HFFc6 (cell line): Measurements from ENCODE around the gene B3GALNT1. TPM values are rescaled to one million over a fixed set of nuclear protein-coding genes. Genes with fewer than 3 reads are reported as not detected.

ENCODE experiments used
- DNase-seq: peaks from one replicate; pipeline ENCODE4 v3.0.0-alpha.2; 2018
- H3K27ac Mint-ChIP-seq: 2 replicates; pipeline ENCODE4 v1.8.0; 2020; ENCODE audit warnings: mild to moderate bottlenecking, mixed read lengths
- H3K27me3 Mint-ChIP-seq: 2 replicates; pipeline ENCODE4 v1.8.0; 2021; ENCODE audit warnings: mild to moderate bottlenecking, moderate library complexity, mixed read lengths; ENCODE audit not compliant: insufficient read depth
- H3K36me3 Mint-ChIP-seq: 2 replicates; pipeline ENCODE4 v1.8.0; 2021; ENCODE audit warnings: low read depth, mixed read lengths
- H3K4me1 Mint-ChIP-seq: 2 replicates; pipeline ENCODE4 v1.8.0; 2020; ENCODE audit warnings: low read depth, mixed read lengths
- H3K4me3 Mint-ChIP-seq: 2 replicates; pipeline ENCODE4 v1.8.0; 2020; ENCODE audit warnings: mild to moderate bottlenecking, moderate library complexity, mixed read lengths
- H3K9me3 Mint-ChIP-seq: 2 replicates; pipeline ENCODE4 v1.8.0; 2020; ENCODE audit warnings: mild to moderate bottlenecking, mixed read lengths
- long read RNA-seq: library from polyadenylated mRNA; unstranded; transcript quantifications from one replicate; pipeline ENCODE4 v2.0.0, GENCODE V29; 2019
- total RNA-seq, 6 experiments: library from RNA; stranded (reverse); fragmentation: NEBNext Ultra II Directional; extraction: Animal tissue kit (Norgen Biotek cat#: 25700); gene quantifications; 2 replicates in 1 of 6; 3 replicates in 5 of 6; pipeline ENCODE4 v1.2.3, GENCODE V29; 2021
- TF ChIP-seq, protein P1 (sequence below): fragments of 200-600 bp; sonication (generic); IDR thresholded peaks from 2 replicates; pipeline ENCODE4 v1.5.0; 2021; ENCODE audit warnings: antibody characterized with exemption, mild to moderate bottlenecking

The B3GALNT1 gene, protein sequence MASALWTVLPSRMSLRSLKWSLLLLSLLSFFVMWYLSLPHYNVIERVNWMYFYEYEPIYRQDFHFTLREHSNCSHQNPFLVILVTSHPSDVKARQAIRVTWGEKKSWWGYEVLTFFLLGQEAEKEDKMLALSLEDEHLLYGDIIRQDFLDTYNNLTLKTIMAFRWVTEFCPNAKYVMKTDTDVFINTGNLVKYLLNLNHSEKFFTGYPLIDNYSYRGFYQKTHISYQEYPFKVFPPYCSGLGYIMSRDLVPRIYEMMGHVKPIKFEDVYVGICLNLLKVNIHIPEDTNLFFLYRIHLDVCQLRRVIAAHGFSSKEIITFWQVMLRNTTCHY
- 1 to 10 TPM in 2 of 6 experiments, under 1 TPM in 4; 0.37 to 3.8 (median 0.66) TPM for total RNA-seq
- long read RNA-seq, partial matches to known transcripts: 0 of 6 reads
- long read RNA-seq, other reads (novel, unspliced or antisense): 1 of 6 reads

DNA sequence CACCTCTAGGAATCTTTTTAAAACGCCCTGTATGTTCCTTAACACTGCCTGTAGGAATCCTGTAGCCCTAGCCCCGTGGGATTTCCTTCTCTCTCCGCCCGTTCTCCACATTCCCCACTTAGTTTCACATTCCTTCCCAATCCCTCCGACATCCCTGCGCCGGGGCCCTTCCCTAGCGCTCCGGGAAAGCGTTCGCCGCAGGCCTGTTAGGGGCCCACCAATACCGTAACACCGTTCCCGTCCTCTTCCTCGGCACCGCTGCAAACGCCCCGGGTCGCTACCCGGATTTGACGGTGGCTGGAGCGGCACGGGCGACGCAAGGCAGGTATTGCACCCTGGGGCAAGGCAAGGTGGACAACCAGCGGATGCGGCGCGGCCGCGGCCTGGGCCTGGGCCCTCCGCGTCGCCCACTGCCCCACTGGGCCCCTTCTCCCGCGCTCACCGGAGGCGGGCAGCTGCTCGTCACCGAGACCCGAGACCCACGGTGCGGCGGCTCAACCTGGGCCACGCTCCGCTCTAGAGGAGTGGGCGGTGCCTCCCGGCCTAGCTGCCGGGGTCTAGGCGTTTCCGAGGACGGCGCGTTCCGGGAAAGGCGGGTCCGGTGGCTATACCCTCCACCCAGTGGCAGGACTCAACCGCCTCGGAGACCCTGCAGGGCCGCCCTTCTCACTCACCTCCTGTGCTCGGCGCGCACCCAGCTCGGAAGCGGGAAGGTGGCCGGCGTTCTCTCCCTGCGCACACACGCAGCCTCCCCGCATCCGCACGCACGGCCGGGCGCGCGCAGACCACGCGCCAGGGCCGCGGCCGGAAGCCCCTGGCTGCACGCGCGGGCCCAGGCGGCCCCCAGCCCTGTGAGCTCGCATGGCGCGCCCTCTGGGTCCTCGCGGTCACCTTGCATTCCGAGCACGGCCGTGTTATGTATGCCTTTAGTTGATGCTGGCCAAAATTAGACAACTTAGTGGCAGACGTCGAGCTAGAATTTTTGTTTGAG, at the start of gene B3GALNT1:
Gene B3GALNT1, minus strand, starts transcription at position 789 of the 991 bp plus-strand sequence. CDS start 18,595 bp downstream, outside the sequence.
- Mint-ChIP-seq H3K27me3 (peaks cover 3% of the 10 kb centered on the region; the same call in 1 of the 2 replicates), H3K27ac (peak within 1 kb of the TSS; percentile 38; the same call in 1 of the 2 replicates)
- DNase-seq: no peak

DNA sequence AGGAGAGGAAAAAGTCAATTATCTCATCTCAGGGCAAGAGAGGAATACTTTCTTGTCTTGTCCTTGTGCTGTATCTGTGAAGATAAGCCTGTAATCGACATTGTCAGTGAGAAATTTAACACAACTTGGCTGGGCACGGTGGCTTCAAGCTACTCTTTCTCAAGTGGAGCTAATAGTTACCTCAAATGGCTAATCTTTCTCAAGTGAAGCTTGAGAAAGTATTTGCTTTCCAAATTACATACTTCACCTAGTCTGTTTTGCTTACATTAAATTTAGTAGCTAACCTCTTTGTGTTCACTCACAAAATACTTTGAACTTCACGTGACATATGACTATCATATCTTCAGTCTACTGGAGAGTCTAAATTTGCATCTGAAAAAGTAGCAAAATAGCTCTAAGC, 48.3 kb upstream of the B3GALNT1 start:
- TF ChIP-seq, protein P1, sequence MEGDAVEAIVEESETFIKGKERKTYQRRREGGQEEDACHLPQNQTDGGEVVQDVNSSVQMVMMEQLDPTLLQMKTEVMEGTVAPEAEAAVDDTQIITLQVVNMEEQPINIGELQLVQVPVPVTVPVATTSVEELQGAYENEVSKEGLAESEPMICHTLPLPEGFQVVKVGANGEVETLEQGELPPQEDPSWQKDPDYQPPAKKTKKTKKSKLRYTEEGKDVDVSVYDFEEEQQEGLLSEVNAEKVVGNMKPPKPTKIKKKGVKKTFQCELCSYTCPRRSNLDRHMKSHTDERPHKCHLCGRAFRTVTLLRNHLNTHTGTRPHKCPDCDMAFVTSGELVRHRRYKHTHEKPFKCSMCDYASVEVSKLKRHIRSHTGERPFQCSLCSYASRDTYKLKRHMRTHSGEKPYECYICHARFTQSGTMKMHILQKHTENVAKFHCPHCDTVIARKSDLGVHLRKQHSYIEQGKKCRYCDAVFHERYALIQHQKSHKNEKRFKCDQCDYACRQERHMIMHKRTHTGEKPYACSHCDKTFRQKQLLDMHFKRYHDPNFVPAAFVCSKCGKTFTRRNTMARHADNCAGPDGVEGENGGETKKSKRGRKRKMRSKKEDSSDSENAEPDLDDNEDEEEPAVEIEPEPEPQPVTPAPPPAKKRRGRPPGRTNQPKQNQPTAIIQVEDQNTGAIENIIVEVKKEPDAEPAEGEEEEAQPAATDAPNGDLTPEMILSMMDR: no peak
- Mint-ChIP-seq H3K9me3 (peaks cover 5% of the 10 kb centered on the region; the same call in 1 of the 2 replicates), H3K4me1 (no peaks in the 10 kb centered on the region), H3K4me3 (no peak overlapping the region), H3K27ac (no peak overlapping the region), H3K36me3 (no peaks in the 10 kb centered on the region), H3K27me3 (peaks cover 3% of the 10 kb centered on the region; the same call in 1 of the 2 replicates)
- DNase-seq: no peak

More for the DNA sequence above, at the start of gene B3GALNT1:
- Mint-ChIP-seq H3K4me3 (peak within 1 kb of the TSS; percentile 83), H3K4me1 (no peaks in the 10 kb centered on the region; the same call in 1 of the 2 replicates), H3K36me3 (no peaks in the 10 kb centered on the region), H3K9me3 (no peaks in the 10 kb centered on the region)
- TF ChIP-seq, protein P1: no peak

DNA sequence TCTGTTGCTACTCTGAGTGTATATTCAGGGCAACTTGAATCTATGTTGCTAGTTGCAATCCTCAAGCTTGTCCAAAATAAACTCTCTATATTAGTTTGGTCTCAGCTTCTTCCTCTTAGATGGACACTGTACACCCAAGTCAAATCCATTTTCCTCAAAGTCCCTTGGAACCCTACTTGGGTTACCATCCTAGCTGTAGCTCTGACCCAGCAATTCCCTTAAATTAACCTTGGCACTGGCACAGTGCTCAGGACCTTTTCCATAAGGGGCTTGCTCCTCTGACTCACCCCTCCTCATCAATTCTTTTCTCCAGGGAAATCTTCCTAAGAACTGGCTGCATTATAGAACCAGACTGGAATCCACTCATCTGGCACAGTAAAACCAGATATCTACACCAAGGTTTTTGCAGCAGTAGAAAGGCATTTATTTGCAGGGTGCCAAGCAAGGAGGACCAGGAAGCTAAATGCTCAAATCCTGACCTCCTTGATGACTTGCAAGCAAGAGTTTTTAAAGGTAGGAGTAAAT, 44.9 kb upstream of the B3GALNT1 start:
- TF ChIP-seq, protein P1: no peak
- H3K27ac Mint-ChIP-seq: no peak overlapping the region
- H3K4me1 Mint-ChIP-seq: no peaks in the 10 kb centered on the region
- DNase-seq: no peak
- peaks cover 12% of the 10 kb centered on the region for H3K9me3 Mint-ChIP-seq
- H3K36me3 Mint-ChIP-seq: no peaks in the 10 kb centered on the region
- H3K27me3 Mint-ChIP-seq: peaks cover 1% of the 10 kb centered on the region; the same call in 1 of the 2 replicates
- H3K4me3 Mint-ChIP-seq: no peak overlapping the region

DNA sequence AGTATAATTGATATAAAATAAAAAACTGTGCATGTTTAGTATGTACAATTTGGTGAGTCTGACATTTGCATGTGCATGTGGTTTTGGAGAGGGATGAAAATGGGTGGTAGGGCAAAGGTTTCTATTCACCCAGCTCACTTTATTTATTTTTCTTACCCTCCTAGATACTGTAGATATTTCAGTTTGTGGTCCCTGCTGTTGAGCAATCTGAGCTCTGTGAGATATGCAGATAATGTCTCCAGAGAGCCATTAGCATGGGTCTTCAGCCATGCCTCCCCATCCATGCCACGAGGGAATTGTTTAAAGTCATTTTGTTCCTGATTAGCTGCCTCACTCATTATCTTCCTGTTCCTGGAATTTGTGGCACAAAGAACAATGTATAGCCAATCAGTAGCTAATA, 44.4 kb upstream of the B3GALNT1 start:
- H3K27me3 Mint-ChIP-seq: peaks cover 1% of the 10 kb centered on the region; the same call in 1 of the 2 replicates
- no peak for DNase-seq
- peaks cover 16% of the 10 kb centered on the region for H3K9me3 Mint-ChIP-seq
- H3K36me3 Mint-ChIP-seq: no peaks in the 10 kb centered on the region
- TF ChIP-seq, protein P1: no peak
- no peak overlapping the region for H3K4me3 Mint-ChIP-seq
- H3K4me1 Mint-ChIP-seq: no peaks in the 10 kb centered on the region
- H3K27ac Mint-ChIP-seq: no peak overlapping the region
